Inferior parietal cortex (tissue), 1 donor: ENCODE data around the gene DGCR2.
A peak's percentile ranks its signal among the peaks of the same experiment; 100 is the strongest.

Experiments
- DNase-seq: peaks from one replicate; pipeline ENCODE4 v3.0.0-alpha.2; 2016; ENCODE audit errors: extremely low spot score

The DGCR2 gene

DNA sequence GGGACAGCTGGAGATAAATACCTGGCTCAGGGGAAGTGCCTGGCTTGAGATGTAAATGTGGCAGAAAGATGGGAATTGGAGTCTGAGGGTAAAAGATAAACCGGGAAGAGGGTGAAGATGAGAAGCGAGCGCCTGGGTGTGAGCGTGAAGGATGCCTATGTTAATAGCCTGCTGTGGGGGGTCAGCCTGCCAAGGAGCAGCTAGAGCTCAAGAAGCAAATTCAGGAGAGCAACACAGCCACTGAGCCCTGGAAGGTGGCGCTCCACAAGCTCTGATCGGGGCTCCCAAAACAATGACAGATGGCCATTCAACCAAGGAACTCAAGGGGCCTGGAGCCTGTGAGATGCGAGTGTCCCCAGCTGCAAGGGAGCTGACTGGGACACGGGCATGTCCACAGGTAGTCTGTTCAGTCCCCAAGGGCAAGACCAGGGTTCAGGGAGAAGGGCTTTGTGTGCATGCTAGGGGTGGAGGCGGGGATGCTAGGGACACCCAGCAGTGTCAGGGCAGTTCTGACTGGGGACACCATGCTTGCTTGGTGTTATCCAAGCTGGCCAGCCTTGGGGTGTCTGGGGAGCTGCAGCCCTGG, 25.1 kb upstream of the DGCR2 start:
- DNase-seq: no peak

DNA sequence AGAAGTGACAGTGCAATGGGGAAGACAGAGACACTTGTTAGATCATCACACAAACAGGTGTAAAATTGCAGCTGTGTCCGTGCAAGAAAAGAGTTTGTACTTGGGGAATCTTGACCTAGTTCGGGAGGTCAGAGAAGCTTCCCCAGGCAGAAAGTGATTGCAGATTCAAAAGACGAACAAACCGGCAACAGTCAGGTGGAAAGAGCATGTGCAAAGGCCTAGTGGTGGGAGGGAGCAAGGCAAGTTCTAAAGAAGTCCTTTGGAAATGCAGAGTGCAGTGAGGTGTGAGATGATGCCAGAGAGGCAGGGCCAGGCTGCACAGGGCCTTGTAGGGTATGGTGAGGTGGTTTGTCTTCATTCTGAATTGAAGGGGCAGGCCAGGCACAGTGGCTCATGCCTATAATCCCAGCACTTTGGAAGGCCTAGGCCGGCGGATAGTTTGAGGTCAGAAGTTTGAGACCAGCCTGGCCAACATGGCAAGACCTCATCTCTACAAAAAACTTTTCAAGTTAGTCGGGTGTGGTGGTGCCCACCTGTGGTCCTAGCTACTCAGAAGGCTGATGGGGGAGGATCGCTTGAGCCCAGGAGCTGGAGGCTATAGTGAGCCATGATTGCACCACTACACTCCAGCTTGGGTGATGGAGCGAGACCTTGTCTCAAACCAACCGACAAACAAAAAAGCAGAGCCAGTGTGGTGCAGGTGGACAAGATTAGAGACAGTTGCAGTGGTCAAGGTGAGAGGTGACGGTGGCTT, 24.2 kb upstream of the DGCR2 start:
- DNase-seq: no peak

DNA sequence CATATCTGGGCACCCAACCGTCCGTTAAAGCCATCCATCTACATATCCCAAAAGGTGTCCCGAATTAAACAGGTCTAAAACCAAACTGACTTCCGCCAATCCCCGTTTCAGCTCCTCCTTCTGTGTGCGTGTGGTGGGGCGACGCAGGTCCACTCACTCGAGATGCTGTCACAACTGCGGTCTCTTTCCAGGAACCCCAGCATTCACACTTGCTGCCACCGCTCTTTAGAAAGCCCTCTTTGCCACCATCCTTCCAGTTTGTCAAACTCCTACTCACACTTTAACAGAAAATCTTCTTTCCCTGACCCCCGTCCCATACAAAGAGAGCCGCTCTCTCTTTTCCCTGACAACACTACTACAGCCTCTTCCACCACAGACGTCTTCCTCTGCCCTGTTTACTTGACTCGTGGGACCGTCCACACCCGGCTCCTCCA, 21.8 kb upstream of the DGCR2 start:
- DNase-seq: peak; percentile 10

- no peak for DNase-seq
Measured at GRCh38 chr22:19143212-19143611, 21.0 kb upstream of the DGCR2 start.

DNA sequence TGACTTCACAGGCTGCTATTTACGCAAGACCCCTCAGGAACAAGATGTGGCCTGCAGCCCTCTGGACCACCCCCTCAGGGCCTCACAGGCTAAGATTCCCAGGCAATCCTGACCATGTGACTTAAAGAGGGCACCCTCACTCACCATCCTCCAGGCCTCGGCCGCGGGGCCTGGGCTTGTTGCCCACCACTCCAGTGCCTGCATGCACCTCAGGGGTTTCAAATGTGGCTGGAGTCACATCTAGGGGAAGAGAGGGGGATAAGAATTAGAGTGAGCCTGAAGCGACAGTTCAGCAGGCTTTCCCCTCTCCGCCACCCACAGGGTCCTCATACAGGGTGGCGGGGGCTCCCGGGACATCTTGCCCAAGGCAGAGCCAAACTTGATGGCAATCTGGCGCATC, 20.2 kb upstream of the DGCR2 start:
- no peak for DNase-seq

GRCh38 chr22:19139974-19140373, 17.8 kb upstream of the DGCR2 start:
- no peak for DNase-seq

- no peak for DNase-seq
Measured at GRCh38 chr22:19139001-19139356, 16.8 kb upstream of the DGCR2 start.

DNA sequence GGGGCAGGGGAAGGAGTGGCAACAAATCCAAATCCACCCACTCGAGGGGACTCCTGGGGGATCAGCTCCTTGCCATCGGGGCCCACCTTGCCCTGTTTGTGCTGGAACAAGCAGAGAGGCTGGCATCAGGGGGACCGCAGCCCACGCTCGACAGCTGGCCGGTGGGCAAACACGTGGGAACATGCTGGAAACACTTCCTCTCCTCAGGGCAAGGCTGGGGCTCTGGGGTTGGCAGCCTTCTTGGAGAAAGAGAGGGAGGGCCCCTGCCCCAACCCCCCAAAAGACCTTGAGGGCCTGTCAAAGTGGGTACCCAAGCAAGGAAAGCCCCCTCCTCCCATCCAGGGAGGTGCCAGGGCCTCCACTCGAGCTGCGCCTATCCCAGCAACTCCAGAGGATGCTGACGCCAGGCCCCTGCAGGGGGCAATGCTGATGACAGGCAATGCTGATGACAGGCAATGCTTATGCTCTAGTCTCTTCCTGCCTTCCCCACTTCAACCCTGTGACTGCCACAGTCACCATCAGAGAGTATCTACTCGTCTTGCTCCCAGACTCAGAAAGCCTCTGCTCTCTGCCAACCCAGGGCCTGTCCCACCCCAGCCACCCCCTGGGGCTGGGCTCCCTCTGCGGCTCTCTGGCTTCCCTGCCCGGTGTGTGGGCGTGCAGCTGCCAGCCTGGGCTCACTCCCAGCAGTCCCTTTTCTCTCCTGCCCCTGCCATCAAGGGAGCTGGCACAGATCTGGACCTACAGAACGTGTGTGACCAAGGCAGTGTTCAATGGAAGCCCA, 16.2 kb upstream of the DGCR2 start:
- no peak for DNase-seq

DNA sequence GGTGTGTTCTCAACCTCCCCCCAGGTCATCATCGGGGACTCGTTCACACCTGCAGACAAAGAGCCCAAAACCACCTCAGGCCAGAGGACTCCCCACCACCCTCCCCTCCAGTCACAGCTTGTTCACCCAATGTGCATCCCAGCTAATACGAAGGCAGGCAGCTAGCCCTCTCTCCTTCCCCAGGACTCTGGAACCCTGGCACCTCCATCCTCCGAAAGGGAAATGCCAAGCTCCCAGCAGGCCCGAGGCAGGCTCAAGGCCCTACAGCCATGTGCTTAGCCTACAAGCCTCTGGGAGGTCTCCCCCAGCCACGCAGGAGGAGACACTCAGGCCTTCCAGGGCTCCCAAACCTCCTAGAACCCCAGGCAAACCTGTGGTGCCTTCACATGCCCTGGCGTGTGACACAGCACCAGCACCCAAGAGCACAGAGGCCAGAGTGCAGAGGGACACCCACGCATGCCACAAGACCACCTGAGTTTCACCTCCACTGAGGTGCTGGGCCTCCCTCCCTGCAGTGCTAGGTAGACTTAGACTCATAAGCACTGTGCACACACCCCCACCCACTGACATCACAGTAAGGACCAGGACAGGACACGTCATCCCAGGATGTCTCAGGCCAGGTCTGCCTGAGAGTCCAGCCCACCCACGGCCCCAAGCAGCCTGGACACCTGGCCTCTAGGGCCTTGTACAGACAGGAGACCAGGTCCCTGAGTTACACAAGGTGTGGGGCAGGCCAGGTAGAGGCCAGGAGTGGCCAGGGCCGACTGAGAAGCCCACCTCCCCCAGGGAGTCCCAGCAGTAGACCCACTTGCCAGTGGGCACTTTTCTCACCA, 15.4 kb upstream of the DGCR2 start:
- DNase-seq: no peak

DNA sequence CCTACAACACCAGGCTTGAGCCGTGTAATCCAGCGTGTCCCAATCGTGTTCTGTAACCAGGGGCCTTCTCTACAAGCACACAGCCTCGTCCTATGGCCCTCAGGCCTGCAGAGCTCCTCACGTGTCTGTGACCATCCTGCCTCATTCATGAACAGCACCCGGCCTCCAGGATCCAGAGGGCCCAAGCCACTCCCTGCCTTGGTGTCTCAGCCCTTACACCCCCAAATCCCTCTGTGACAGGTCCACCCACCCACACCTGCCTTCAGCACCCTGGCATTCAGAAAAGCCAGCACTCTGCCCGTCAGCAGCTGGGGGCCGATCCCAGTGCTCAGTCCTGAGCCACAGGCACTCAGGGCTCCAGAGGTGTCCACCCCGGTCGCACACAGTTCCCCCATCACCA, 14.7 kb upstream of the DGCR2 start:
- no peak for DNase-seq

DNA sequence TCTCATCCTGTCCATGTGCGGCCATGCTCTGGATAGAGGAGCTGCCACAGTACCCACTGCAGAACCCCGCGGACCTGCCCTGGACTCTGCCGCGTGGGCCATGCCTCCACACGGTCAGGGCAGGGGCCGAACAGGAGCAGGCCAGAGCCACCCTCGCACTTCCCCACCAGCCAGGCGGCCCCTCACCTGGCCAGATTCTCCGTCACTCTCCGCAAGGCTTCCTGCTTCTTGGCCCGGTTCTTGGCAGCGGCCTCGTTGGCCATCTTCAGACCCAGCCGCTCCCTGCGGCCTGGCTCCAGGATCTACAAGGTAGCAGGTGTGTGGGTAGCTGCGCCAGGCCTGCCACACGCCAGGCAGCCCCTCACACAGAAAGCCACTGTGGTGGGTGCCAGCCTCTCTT, 12.7 kb upstream of the DGCR2 start:
- no peak for DNase-seq

GRCh38 chr22:19134176-19134831, 12.1 kb upstream of the DGCR2 start:
- no peak for DNase-seq

DNA sequence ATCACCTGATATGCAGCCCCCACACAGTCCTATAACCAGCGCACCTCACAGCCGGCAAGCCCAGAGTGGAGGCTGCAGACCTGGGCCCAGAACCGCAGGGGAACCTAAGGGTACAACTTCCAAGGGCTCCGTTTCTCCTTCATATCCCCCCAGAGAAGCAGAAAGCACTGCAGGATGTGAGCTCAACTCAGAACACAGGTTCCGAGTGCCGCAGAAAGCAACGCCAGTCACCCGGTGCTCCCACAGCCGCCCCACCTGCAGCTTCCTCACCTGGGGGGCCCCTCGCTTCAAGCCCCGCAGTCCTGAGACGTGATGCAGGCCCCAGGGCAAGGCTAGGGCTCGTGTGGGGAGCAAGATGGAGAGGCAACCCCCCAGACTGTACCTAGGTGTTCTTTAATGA, 11.3 kb upstream of the DGCR2 start:
- no peak for DNase-seq

DNA sequence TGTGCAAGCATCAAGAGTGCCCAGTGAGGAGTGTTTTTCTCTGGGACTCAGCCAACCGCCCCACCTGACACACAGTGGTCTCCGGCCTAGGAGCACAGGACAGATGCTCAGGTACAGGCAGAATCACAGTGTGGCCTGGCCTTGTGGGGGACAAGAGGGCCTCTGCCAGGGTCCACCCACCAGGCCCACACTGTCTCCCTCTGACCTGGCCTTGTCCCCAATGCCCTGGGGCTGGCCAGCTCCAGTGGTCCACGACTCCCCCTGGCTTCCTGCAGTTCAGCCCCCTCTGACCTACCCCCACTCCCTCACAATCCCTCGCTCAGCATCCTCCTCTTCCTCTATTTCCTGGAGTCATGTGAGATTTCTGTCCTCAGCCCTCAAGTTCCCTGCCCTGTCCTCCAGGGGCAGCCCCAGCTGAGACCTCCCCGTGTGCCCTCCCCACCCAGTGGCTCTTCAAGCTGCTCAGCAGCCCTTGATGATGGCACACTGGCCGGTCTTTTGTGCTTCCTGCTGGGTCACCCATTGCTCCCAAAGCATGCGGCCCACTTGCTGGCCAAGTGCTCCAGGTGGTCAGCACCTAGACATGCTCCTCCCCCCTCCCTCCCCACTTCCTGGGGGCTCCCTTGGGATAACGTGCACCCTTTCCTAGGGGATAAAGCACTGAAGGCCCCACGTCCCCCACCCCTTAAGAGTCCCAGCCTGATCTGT, 10.6 kb upstream of the DGCR2 start:
- DNase-seq: no peak

DNA sequence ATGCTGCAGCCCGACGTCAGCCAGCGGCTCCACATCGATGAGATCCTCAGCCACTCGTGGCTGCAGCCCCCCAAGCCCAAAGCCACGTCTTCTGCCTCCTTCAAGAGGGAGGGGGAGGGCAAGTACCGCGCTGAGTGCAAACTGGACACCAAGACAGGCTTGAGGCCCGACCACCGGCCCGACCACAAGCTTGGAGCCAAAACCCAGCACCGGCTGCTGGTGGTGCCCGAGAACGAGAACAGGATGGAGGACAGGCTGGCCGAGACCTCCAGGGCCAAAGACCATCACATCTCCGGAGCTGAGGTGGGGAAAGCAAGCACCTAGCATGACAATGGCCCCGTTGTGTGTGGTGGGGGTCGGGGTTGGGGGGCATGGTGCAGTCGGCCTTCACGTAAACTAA, 9.9 kb upstream of the DGCR2 start:
- DNase-seq: no peak

GRCh38 chr22:19131685-19132015, 9.4 kb upstream of the DGCR2 start:
- DNase-seq: no peak

- DNase-seq: no peak
Measured at GRCh38 chr22:19130959-19131684, 8.9 kb upstream of the DGCR2 start, which contains the start of gene TSSK2. TSSK2 (plus strand) TSS chr22:19131308; CDS start chr22:19131400, 92 bp downstream.

GRCh38 chr22:19129871-19130270, 7.7 kb upstream of the DGCR2 start:
- no peak for DNase-seq

GRCh38 chr22:19128946-19129727, 6.9 kb upstream of the DGCR2 start:
- DNase-seq: no peak

DNA sequence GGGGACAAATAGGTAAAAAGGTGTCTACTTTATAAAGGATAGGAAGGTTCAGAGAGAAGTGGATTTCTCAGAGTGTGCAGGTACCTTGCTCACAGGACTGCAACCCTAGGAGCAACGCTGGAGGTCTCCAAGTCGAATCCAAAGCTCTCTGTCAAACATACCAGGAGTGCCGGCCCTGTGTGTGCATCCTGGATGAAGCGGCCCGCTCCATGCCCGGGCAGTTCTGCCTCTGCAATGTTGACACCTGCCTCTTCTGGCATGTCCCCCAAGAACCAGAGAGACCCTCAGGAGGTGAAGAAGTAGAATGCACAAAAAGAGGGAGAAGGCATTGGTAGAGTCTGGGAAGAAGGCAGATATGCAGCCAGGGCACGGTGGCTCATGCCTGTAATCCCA, 5.8 kb upstream of the DGCR2 start:
- DNase-seq: no peak
